ENCODE results near the gene IL13RA2.

GRCh38 chrX:115029869-115030570 is 12.6 kb upstream of the IL13RA2 start:
- no peak for TF ChIP-seq EZH2 (IDR thresholded peaks at IDR 0.05; ENCODE audit: borderline replicate concordance, low read length)
- no peak for TF ChIP-seq CTCF (conservative IDR thresholded peaks at IDR 0.05 in 1 of 2, IDR thresholded peaks at IDR 0.05 in 1 of 2; ENCODE audit: extremely low read depth in 1 of 2, insufficient read depth in 1 of 2, low read depth in 1 of 2, low read length in 2 of 2)
